Fibroblast of lung (primary cell): ENCODE data around the gene ARFIP1. TPM values are rescaled to one million over a fixed set of nuclear protein-coding genes. Genes with fewer than 3 reads are reported as not detected.

Experiments used
- DNase-seq, 2 donors: peaks; one replicate each; pipeline versions ENCODE4 v3.0.0 to v3.0.0-alpha.2; 2010; ENCODE audit warnings: low read depth in 2 of 2
- H2AFZ ChIP-seq: 2 replicates; pipeline ENCODE4 v1.5.1; 2012; ENCODE audit warnings: low read length, control low read depth, inconsistent platforms
- H3K27ac ChIP-seq: 2 replicates; pipeline ENCODE4 v1.5.1; 2011; ENCODE audit warnings: low read length, control low read depth; ENCODE audit not compliant: insufficient read depth
- H3K27me3 ChIP-seq: 2 replicates; pipeline ENCODE4 v1.5.1; 2011; ENCODE audit warnings: mild to moderate bottlenecking, low read length; ENCODE audit not compliant: control insufficient read depth, insufficient read depth
- H3K36me3 ChIP-seq: 2 replicates; pipeline ENCODE4 v1.5.1; 2011; ENCODE audit warnings: low read length; ENCODE audit not compliant: control insufficient read depth, insufficient read depth
- H3K4me1 ChIP-seq: 2 replicates; pipeline ENCODE4 v1.5.1; 2011; ENCODE audit warnings: low read length; ENCODE audit not compliant: control insufficient read depth, insufficient read depth; ENCODE audit errors: extremely low read depth
- H3K4me2 ChIP-seq: 2 replicates; pipeline ENCODE4 v1.5.1; 2011; ENCODE audit warnings: low read length, control low read depth; ENCODE audit not compliant: insufficient read depth; ENCODE audit errors: extremely low read depth
- H3K4me3 ChIP-seq, 4 experiments: fragments of 200-600 bp in 1 of 4; sonication (generic) in 1 of 4; replicated peaks in 1 of 4; 2 replicates each; pipeline ENCODE4 v1.5.1; 2011 to 2016; ENCODE audit warnings: low read length in 4 of 4, low read depth in 3 of 4, mild to moderate bottlenecking in 3 of 4, control low read depth in 2 of 4, inconsistent platforms in 1 of 4, mixed read lengths in 1 of 4; ENCODE audit not compliant: insufficient read depth in 1 of 4; ENCODE audit errors: control extremely low read depth in 1 of 4
- H3K79me2 ChIP-seq: 2 replicates; pipeline ENCODE4 v1.5.1; 2012; ENCODE audit warnings: mild to moderate bottlenecking, low read length, inconsistent platforms; ENCODE audit not compliant: control insufficient read depth, insufficient read depth
- H3K9ac ChIP-seq: 2 replicates; pipeline ENCODE4 v1.5.1; 2011; ENCODE audit warnings: mild to moderate bottlenecking, low read length, control low read depth; ENCODE audit not compliant: insufficient read depth
- H3K9me3 ChIP-seq: 2 replicates; pipeline ENCODE4 v1.5.1; 2012; ENCODE audit warnings: low read depth, low read length; ENCODE audit not compliant: control insufficient read depth, insufficient read depth
- H4K20me1 ChIP-seq: 2 replicates; pipeline ENCODE4 v1.5.1; 2011; ENCODE audit warnings: low read length; ENCODE audit not compliant: control insufficient read depth, insufficient read depth; ENCODE audit errors: extremely low read depth
- CTCF ChIP-seq, 2 donors: IDR thresholded peaks in 1 of 2; conservative IDR thresholded peaks in 1 of 2; 1 replicate in 1 of 2; 2 replicates in 1 of 2; pipeline ENCODE4 v1.5.1; 2011 to 2012; ENCODE audit warnings: low read length in 2 of 2, control low read depth in 1 of 2, inconsistent platforms in 1 of 2, low read depth in 1 of 2, mild to moderate bottlenecking in 1 of 2
- EZH2 ChIP-seq: IDR thresholded peaks from 2 replicates; pipeline ENCODE4 v1.5.1; 2012; ENCODE audit warnings: low read length, control low read depth, mild to moderate bottlenecking; ENCODE audit errors: missing control alignments
- polyA plus RNA-seq, 2 donors: library from polyadenylated mRNA; depleted of rRNA in 1 of 2; stranded (reverse) in 1 of 2; unstranded in 1 of 2; fragments of >200 nt; gene quantifications; 2 replicates each; pipeline ENCODE4 v1.2.1, GENCODE V29; 2011 to 2012; ENCODE audit warnings: missing spikeins in 1 of 2
- total RNA-seq: library from RNA; depleted of rRNA; stranded (reverse); fragments of >200 nt; gene quantifications from 2 replicates; pipeline ENCODE4 v1.2.1, GENCODE V29; 2014

ARFIP1 gene
- total and polyA plus RNA-seq, 2 donors (not counting 1 experiment from before 2014, with no cell fraction given) = 35.6 to 40.8 TPM

- no peaks in the 10 kb centered on the region for H3K27me3 ChIP-seq
- no peak overlapping the region for H3K27ac ChIP-seq
- DNase-seq = no peak
- no peaks in the 10 kb centered on the region for H3K9me3 ChIP-seq
- no peaks in the 10 kb centered on the region for H3K36me3 ChIP-seq
- H3K9ac ChIP-seq = no peak overlapping the region
- no peaks in the 10 kb centered on the region for H3K4me1 ChIP-seq
- H3K79me2 ChIP-seq = no peaks in the 10 kb centered on the region
- H2AFZ ChIP-seq = no peak overlapping the region
- no peak for TF ChIP-seq CTCF (conservative IDR thresholded peaks at IDR 0.05 in 1 of 2, IDR thresholded peaks at IDR 0.05 in 1 of 2; ENCODE audit: low read depth in 1 of 2, low read length in 2 of 2)
- no peak for TF ChIP-seq EZH2
- no peak overlapping the region for H3K4me2 ChIP-seq
- H3K4me3 ChIP-seq = no peak overlapping the region
- no peaks in the 10 kb centered on the region for H4K20me1 ChIP-seq
These were observed 120.6 kb downstream of the ARFIP1 start for GRCh38 chr4:152900395-152900794.

GRCh38 chr4:152901205-152901604, 121.5 kb downstream of the ARFIP1 start:
- Histone ChIP-seq H3K79me2 (no peaks in the 10 kb centered on the region), H3K27me3 (no peaks in the 10 kb centered on the region), H3K27ac (no peak overlapping the region), H2AFZ (no peak overlapping the region), H4K20me1 (no peaks in the 10 kb centered on the region), H3K9me3 (no peaks in the 10 kb centered on the region), H3K4me1 (no peaks in the 10 kb centered on the region), H3K4me2 (no peak overlapping the region), H3K4me3 (no peak overlapping the region), H3K9ac (no peak overlapping the region), H3K36me3 (no peaks in the 10 kb centered on the region)
- peak in 1 of 2 donors; percentile 8 for DNase-seq
- TF ChIP-seq EZH2 (no peak), CTCF (conservative IDR thresholded peaks at IDR 0.05 in 1 of 2, IDR thresholded peaks at IDR 0.05 in 1 of 2; ENCODE audit: low read depth in 1 of 2, low read length in 2 of 2) (no peak)

- Histone ChIP-seq H3K27me3 (no peaks in the 10 kb centered on the region), H3K4me3 (no peak overlapping the region), H3K4me1 (no peaks in the 10 kb centered on the region), H3K4me2 (no peak overlapping the region), H2AFZ (no peak overlapping the region), H3K9ac (no peak overlapping the region), H3K36me3 (no peaks in the 10 kb centered on the region), H3K9me3 (no peaks in the 10 kb centered on the region), H3K27ac (no peak overlapping the region), H3K79me2 (no peaks in the 10 kb centered on the region), H4K20me1 (no peaks in the 10 kb centered on the region)
- DNase-seq = no peak
- TF ChIP-seq EZH2 (no peak), CTCF (conservative IDR thresholded peaks at IDR 0.05 in 1 of 2, IDR thresholded peaks at IDR 0.05 in 1 of 2; ENCODE audit: low read depth in 1 of 2, low read length in 2 of 2) (no peak)
These were observed 123.9 kb downstream of the ARFIP1 start for GRCh38 chr4:152903658-152904057.
